ENCODE data around the gene ROBO3.

Gene ROBO3

GRCh38 chr11:124876818-124877630 is 11.8 kb downstream of the ROBO3 start:
- DNase-seq, result no peak

- DNase-seq, result no peak
These were observed 12.3 kb downstream of the ROBO3 start for GRCh38 chr11:124877631-124877909.

GRCh38 chr11:124877910-124878758 is 12.9 kb downstream of the ROBO3 start:
- DNase-seq, result no peak

GRCh38 chr11:124878759-124879492 is 13.7 kb downstream of the ROBO3 start:
- DNase-seq, result no peak

- DNase-seq, result no peak
These were observed 14.5 kb downstream of the ROBO3 start for GRCh38 chr11:124879493-124880289.

- no peak for DNase-seq
These were observed 15.0 kb downstream of the ROBO3 start for GRCh38 chr11:124880290-124880611.

GRCh38 chr11:124880958-124881357 is 15.7 kb downstream of the ROBO3 start:
- DNase-seq, result no peak

GRCh38 chr11:124882339-124883071 is 17.3 kb downstream of the ROBO3 start:
- no peak for DNase-seq

- DNase-seq, result no peak
These were observed 19.1 kb downstream of the ROBO3 start for GRCh38 chr11:124884340-124884739.

GRCh38 chr11:124884869-124885479 is 19.7 kb downstream of the ROBO3 start:
- no peak for DNase-seq

- DNase-seq, result no peak
These were observed 21.2 kb downstream of the ROBO3 start for GRCh38 chr11:124886476-124886875.

- no peak for DNase-seq
These were observed 21.9 kb downstream of the ROBO3 start for GRCh38 chr11:124886978-124887666.

GRCh38 chr11:124887667-124888013 is 22.4 kb downstream of the ROBO3 start:
- DNase-seq, result no peak

- no peak for DNase-seq
These were observed 24.2 kb downstream of the ROBO3 start for GRCh38 chr11:124889191-124890091.

- no peak for DNase-seq
These were observed 24.9 kb downstream of the ROBO3 start for GRCh38 chr11:124890151-124890550.

GRCh38 chr11:124890683-124891372 is 25.6 kb downstream of the ROBO3 start:
- no peak for DNase-seq

- no peak for DNase-seq
These were observed 26.2 kb downstream of the ROBO3 start for GRCh38 chr11:124891373-124891861.

GRCh38 chr11:124892146-124892545 is 26.9 kb downstream of the ROBO3 start:
- no peak for DNase-seq

GRCh38 chr11:124892750-124893454 is 27.7 kb downstream of the ROBO3 start:
- no peak for DNase-seq

Measured in amniotic stem cell (primary cell).